A673 (cell line): Measurements from ENCODE around the gene RPL38. TPM values are rescaled to one million over a fixed set of nuclear protein-coding genes. Genes with fewer than 3 reads are reported as not detected.
A peak's percentile ranks its signal among the peaks of the same experiment; 100 is the strongest.

ENCODE experiments used
- BruUV-seq: library from RNA; stranded (reverse); fragments of 400-500 nt; replicated peaks from 2 replicates; lab custom pipeline; 2021; lab: Mats Ljungman, UMichigan
- CTCF ChIA-PET: fragments of 300-600 bp; sonication (Branson Sonifier 250); formaldehyde crosslinking; loops from one replicate; lab custom pipeline; 2022; ENCODE audit warnings: antibody characterized with exemption; lab: Charles Lee
- POLR2A ChIA-PET: fragments of 300-600 bp; sonication (Branson Sonifier 250); formaldehyde crosslinking; loops from one replicate; lab custom pipeline; 2022; ENCODE audit warnings: antibody characterized with exemption; ENCODE audit not compliant: low non-redundant PET; lab: Charles Lee
- DNase-seq: peaks from one replicate; pipeline ENCODE4 v3.0.0-alpha.2; 2015; ENCODE audit warnings: low spot score
- H3K27ac ChIP-seq: fragments of 200-600 bp; sonication (generic); 2 replicates; pipeline ENCODE4 v1.5.1; 2016; ENCODE audit warnings: mixed run types, low read depth, mild to moderate bottlenecking, mixed read lengths, antibody characterized with exemption, low read length; ENCODE audit not compliant: poor library complexity, severe bottlenecking
- H3K27me3 ChIP-seq: fragments of 200-600 bp; sonication (generic); replicated peaks from 2 replicates; pipeline ENCODE4 v1.6.1; 2017; ENCODE audit warnings: mixed run types, low read depth, mild to moderate bottlenecking, mixed read lengths, antibody characterized with exemption, low read length; ENCODE audit not compliant: insufficient read depth, poor library complexity
- H3K36me3 ChIP-seq: fragments of 200-600 bp; sonication (generic); 2 replicates; pipeline ENCODE4 v1.6.1; 2016; ENCODE audit warnings: mixed run types, mild to moderate bottlenecking, mixed read lengths, antibody characterized with exemption, low read length; ENCODE audit not compliant: insufficient read depth, poor library complexity, severe bottlenecking
- H3K4me1 ChIP-seq: fragments of 200-600 bp; sonication (generic); 2 replicates; pipeline ENCODE4 v1.6.1; 2017; ENCODE audit warnings: mixed run types, mild to moderate bottlenecking, mixed read lengths, antibody characterized with exemption, low read length; ENCODE audit not compliant: insufficient read depth, poor library complexity, severe bottlenecking
- H3K4me3 ChIP-seq: fragments of 200-600 bp; sonication (generic); 2 replicates; pipeline ENCODE4 v1.5.1; 2016; ENCODE audit warnings: low read depth, mixed run types, mild to moderate bottlenecking, mixed read lengths, low read length; ENCODE audit not compliant: poor library complexity, severe bottlenecking
- H3K9me3 ChIP-seq: fragments of 200-600 bp; sonication (generic); 2 replicates; pipeline ENCODE4 v1.6.1; 2016; ENCODE audit warnings: mixed run types, low read depth, mild to moderate bottlenecking, mixed read lengths, antibody characterized with exemption, low read length; ENCODE audit not compliant: poor library complexity, severe bottlenecking
- EZH2 ChIP-seq: fragments of 200-600 bp; sonication (generic); IDR thresholded peaks from 2 replicates; pipeline ENCODE4 v1.6.1; 2017; ENCODE audit warnings: borderline replicate concordance, low read depth, mild to moderate bottlenecking, mixed read lengths, antibody characterized with exemption, low read length; ENCODE audit not compliant: poor library complexity, severe bottlenecking
- intact Hi-C: fragments of 100-400 bp; cut with micrococcal nuclease; formaldehyde crosslinking; loops from one replicate; pipeline ENCODE4 v1.10.0; 2022; ENCODE audit not compliant: unreplicated experiment
- total RNA-seq: library from RNA; stranded (reverse); gene quantifications from 2 replicates; pipeline ENCODE4 v1.2.3, GENCODE V29; 2021
- TF ChIP-seq, protein P1 (sequence below): fragments of 300-800, 200-600 bp; sonication (generic); conservative IDR thresholded peaks from 2 replicates; pipeline ENCODE4 v1.5.1; 2017; ENCODE audit warnings: low read depth, mild to moderate bottlenecking, antibody characterized with exemption, low read length, moderate library complexity, mixed read lengths

The RPL38 gene
- total RNA-seq, 1 experiment from 2014 or later = 996 TPM

DNA sequence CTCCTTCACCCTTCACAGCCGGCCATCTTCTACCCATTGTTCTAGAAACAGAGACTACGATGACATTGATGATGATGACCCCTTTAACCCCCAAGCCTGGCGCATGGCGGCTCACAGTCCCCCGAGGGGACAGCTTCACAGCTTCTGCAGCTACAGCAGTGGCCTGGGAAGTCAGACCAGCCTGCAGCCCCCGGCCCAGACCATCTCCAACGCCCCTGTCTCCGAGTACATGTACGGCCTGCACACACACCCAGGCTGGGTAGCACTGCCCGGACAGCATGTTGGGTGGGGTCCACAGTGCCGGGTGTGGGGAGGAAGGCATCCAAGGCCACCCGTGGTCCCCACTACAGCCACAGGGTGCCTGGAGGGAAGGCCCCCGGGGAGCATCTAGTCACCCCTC, 49.6 kb downstream of the RPL38 start:
- no peaks in the 10 kb centered on the region for H3K27me3 ChIP-seq
- intact Hi-C loops = no loop called here
- DNase-seq = no peak
- no peaks in the 10 kb centered on the region for H3K9me3 ChIP-seq
- no TSS peak for BruUV-seq
- ChIA-PET CTCF (no interaction called here), POLR2A (no interaction called here)
- no peaks in the 10 kb centered on the region for H3K36me3 ChIP-seq
- H3K27ac ChIP-seq = no peak overlapping the region
- no peak overlapping the region for H3K4me3 ChIP-seq
- TF ChIP-seq, protein P1, sequence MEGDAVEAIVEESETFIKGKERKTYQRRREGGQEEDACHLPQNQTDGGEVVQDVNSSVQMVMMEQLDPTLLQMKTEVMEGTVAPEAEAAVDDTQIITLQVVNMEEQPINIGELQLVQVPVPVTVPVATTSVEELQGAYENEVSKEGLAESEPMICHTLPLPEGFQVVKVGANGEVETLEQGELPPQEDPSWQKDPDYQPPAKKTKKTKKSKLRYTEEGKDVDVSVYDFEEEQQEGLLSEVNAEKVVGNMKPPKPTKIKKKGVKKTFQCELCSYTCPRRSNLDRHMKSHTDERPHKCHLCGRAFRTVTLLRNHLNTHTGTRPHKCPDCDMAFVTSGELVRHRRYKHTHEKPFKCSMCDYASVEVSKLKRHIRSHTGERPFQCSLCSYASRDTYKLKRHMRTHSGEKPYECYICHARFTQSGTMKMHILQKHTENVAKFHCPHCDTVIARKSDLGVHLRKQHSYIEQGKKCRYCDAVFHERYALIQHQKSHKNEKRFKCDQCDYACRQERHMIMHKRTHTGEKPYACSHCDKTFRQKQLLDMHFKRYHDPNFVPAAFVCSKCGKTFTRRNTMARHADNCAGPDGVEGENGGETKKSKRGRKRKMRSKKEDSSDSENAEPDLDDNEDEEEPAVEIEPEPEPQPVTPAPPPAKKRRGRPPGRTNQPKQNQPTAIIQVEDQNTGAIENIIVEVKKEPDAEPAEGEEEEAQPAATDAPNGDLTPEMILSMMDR = no peak
- no peak for TF ChIP-seq EZH2
- H3K4me1 ChIP-seq = no peaks in the 10 kb centered on the region

DNA sequence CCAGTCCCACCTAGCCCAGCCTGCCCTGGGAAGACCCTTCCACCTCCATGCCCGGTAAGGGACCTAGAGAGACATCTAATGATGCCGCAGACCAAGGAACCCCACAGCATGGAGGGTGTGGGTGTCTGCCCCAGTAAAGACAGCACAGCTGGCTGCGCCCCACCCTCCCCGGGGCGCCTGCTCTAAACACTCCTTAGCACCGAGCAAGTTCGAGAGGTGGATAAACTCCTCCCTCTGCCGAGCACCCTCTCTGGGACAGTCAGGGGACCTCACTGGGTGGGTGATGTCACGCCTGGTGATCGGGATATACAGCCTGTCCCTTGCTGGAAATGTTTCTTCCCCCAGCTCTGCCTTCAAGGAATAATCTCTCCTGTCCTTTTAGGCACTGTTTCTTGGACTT, 53.8 kb downstream of the RPL38 start:
- DNase-seq = no peak
- ChIA-PET CTCF (no interaction called here), POLR2A (no interaction called here)
- H3K27ac ChIP-seq = no peak overlapping the region
- intact Hi-C loops = no loop called here
- TF ChIP-seq EZH2 = no peak
- TF ChIP-seq, protein P1 = no peak
- BruUV-seq = no TSS peak
- H3K27me3 ChIP-seq = no peaks in the 10 kb centered on the region
- H3K4me3 ChIP-seq = no peak overlapping the region
- no peaks in the 10 kb centered on the region for H3K9me3 ChIP-seq
- H3K4me1 ChIP-seq = peaks cover 10% of the 10 kb centered on the region
- no peaks in the 10 kb centered on the region for H3K36me3 ChIP-seq

DNA sequence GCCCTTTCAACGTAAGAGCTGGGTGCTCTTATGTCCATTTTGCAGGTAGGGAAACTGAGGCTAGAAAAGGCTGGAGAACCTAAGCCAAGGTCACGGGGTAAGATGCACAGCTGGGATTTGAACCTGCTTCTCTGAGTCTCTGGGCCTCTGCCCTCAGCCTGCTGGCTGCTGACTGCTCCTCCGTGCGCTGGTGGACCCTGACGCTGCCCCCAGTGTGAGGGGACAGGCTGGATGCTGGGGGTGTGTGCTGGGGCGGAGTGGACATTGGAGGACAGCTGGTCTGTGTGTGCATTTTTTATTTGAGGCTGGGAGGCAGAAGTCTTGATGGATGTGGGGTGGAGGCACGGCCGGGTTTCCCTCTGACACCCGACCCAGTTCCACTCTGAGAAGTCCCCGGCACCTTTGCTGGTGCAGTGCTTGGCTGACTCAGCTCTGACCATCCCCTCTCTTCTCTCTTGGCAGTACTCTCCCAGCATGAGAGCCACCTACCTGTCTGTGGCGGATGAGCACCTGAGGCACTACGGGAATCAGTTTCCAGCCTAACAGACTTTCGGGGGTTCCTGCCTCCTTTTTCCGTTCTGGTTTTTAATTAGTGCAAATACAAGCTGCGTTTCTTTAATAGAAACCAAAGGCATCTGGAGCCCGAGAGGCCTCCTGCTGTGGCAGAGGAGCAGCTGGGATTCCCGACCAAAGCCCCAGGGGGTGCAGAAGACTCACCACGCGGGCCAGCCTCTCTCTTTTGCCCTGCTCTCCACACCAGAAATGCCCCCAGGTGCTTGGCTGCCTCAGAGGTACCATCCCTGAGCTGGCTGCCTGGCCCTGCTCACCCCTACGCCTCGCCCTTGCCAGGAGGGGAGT, 56.4 kb downstream of the RPL38 start:
- H3K9me3 ChIP-seq = no peaks in the 10 kb centered on the region
- CTCF ChIA-PET = interaction anchor here (0.6 kb wide), 2 partner anchors 37 to 98 kb away, joined by 6 to 10 read pairs; no protein-coding TSS in a partner anchor
- H3K36me3 ChIP-seq = no peaks in the 10 kb centered on the region
- H3K4me3 ChIP-seq = no peak overlapping the region
- peak; percentile 46 for DNase-seq
- no peak overlapping the region for H3K27ac ChIP-seq
- no peaks in the 10 kb centered on the region for H3K27me3 ChIP-seq
- TF ChIP-seq, protein P1 = no peak
- TF ChIP-seq EZH2 = no peak
- BruUV-seq = no TSS peak
- intact Hi-C loops = no loop called here
- peaks cover 10% of the 10 kb centered on the region for H3K4me1 ChIP-seq
- POLR2A ChIA-PET = no interaction called here

Other genes starting within 250 kb of the RPL38 start
- 13.7 and 15.4 TPM in 2 replicates for gene TTYH2, start 9.9 kb downstream of the RPL38 start, total RNA-seq
- gene DNAI2, start 70.6 kb downstream of the RPL38 start, total RNA-seq = not detected in 2 replicates
- gene KIF19, start 122.5 kb downstream of the RPL38 start, total RNA-seq = not detected in 2 replicates
- 3.3 and 3.4 TPM in 2 replicates for gene BTBD17, start 158.2 kb downstream of the RPL38 start, total RNA-seq
- 0.24 and 0.68 TPM in 2 replicates for gene GPR142, start 163.8 kb downstream of the RPL38 start, total RNA-seq
- gene GPRC5C, start 228.4 kb downstream of the RPL38 start, total RNA-seq = 0.57 TPM in 1 of 2 replicates, not detected in the other